CD4-positive, alpha-beta T cell treated with Interleukin-2 at 100 ng/mL for 4 hours (primary cell): ENCODE results near the gene MICAL2.

Experiments used
- DNase-seq: peaks from one replicate; pipeline ENCODE4 v3.0.0-alpha.2; 2020; ENCODE audit warnings: low spot score

MICAL2 gene

DNA sequence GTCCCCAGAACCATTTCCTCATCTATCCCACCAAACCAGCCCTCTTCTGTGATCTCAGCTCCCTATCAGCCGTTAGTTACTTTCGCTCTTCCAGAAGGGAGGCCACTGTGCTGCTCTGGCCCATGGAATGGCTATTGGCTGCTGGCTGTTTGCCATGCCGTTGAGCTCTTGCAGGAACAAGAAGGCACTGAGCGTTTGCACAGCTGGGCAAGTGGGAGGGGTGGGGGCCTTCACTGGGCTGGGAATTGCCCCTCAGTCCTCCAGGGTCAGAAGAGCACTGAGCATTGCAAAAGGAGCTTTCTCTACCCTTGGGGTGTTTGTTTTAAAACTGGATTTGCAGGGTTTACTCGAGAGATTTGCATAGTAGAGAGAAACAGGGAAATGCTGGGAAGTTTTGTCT, 137.9 kb downstream of the MICAL2 start:
- no peak for DNase-seq

DNA sequence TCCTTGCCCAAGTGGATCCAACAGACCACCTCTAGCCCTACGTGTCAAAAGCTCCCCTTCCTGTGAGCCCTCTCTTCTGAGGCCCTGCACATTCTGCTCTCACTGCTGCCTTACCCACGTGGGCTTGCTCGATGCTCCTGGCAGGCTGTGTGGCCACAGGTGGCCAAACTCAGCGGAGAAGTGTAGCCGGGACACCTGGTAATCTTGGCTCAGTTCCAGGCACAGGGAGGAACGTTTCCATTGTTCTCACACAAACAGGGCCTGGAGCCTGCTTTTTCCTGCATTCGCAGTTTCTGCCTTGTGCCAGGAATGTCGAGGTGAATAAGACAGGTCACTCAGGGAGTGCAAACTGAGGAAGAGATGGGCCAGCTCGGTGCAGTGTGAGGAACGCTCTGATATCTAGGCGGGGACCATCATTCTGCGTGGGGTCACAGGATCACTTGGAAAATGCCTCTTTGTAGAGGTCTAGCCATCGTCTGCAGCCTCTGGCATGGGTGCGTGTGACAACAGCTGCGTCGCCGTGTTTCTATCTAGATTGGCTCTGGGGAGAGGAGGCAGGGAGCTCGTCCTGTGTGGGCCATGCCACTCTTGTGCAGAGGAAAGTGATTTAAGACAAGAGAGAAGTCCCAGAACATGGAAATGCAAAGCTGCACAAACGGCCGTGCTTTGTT, 139.3 kb downstream of the MICAL2 start:
- DNase-seq: no peak

DNA sequence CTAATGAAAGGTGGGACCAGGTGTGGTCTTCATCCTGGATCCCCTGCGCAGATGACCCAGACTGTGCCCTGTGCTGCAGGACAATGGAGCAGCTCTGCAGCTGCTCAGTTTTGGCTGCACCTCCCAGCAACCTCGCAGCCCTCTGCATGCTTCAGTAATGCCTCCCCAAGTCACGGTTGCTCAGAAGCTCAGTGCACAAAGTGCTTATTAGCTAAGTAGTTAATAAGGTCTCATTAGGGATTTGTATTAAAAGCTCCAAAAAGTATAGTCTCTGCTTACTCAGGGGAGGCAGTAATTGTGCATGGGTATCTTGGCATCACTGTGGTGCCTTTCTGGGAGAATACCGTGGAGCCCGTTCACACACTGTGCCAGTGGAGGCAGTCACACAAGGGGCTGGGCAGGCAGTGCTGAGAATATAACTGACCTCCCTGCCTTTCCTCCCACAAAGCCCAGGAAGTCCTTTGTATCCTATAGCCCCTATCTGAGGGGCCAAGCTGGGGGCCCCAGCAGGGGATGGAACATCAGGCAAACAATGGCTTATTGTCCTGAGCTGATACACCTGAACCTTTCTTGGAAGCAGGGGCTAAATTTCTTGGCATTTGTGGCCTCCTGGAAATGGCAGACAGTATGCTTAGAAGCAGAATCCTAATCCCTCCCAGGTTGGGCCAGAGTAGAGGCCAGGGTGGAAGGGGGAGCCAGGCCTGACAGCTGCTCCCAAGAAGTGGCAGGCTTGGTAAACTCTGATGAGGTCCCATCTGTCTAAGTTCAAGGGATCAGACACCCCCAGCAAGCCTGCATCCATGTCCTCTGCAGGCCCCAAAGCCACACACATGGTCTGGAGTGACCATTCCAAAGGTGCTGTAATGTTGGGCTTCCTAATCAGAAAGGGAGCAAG, 141.5 kb downstream of the MICAL2 start:
- DNase-seq: no peak

DNA sequence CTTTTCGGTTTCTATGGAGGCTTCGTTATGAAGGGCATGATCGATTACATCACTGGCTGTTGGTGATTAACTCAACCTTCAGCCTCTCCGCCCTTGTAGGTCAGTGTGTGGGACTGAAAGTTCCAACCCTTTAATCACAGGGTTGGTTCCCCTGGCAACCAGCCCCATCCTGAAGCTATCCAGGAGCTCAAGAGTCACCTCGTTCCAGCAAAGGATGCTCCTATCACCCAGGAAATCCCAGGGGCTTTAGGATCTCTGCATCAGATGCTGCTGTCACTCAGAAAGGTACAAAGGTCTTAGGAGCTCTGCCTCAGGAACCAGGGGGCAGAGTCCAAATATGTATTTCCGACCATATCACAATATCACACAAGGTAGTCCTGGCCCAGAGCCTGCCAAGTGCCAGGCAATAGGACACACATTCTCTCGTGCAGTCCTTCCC, 143.5 kb downstream of the MICAL2 start:
- DNase-seq: no peak

DNA sequence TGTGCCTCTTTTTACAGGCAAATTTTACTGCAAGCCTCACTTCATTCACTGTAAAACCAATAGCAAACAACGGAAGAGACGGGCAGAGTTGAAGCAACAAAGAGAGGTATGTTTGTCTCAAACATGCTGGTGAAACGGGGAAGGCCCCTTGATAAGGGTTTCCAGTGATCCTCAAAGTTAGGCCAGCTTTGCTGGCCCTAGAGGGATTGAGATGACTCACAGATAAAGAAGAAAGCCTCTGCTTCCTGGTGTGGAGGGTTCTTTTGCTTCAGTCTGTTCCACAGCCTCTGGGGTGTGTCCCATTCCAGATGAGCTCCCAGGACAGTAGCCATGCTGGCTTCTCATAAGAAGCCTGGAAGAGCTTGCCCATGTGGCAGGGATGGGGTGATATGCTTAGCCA, 148.1 kb downstream of the MICAL2 start:
- no peak for DNase-seq

DNA sequence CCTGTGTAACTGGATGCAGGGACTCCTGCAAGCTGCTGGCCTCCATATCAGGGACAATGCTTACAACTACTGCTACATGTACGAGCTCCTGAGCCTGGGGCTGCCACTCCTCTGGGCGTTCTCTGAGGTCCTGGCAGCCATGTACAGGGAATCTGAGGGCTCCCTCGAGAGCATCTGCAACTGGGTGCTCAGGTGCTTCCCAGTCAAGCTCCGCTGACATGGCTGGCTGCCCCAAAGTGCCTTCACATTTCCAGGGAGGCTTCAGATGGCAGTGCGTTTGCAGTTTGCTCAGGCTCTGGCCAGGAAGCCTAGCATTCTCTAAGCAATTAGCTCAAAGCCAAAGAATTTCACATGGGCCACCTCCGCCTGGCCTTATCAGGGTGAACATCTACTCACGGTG, 149.6 kb downstream of the MICAL2 start:
- no peak for DNase-seq

DNA sequence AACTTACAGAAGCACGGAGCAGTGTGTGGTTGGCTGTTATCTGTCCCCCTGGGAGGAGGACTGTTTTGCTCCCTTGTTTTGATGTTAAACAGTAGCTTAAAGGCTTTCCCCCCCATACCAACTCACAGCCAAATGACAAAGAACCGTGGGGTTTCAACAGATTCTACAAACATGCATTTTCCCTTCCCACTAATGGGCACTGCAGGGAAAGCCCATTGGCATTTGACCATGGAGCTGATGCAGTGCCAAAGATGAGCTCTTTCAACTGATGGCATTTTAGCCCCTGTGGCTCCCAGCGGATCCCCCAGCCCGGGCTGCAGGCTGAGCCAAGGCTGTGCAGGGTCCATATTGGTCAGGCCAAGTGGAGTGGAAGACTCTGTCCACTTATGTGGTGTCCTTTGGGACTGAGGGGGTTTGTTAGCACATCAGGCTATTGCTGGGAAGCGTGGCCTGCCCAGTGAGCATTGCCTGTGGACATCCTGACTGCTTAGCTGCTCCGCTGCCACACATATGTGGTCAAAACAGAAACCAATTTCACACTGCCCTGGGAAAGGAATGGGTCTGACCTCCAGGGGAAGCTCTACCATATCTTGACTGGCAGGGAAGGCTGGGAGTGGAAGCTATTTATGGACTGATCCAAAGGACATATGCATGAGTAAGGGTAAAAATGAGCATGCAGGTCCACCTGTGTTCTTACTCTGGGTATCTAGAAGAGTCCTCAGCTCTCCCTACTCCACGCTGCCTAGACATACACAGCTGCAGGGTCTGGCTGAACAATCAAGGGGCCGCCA, 150.5 kb downstream of the MICAL2 start:
- DNase-seq: no peak

DNA sequence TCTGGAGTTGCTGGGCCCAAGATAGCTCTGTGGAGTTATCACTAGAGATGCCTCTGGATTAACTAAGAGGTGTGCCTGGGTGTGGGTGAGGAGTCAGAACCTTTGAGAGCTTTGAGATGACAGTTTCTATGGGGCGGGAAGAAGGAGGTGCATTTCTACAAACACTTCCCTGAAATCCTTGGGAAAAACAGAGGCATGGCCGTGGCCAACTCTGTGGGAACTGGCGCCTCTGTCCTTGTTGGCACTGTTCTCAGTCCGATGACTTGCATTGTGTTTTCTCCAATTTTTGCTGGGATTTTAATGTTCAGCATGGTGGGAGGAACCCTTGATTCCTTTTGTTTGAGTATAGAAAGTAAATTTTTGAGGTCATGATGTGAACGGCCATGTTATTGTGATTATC, 151.2 kb downstream of the MICAL2 start:
- DNase-seq: no peak

DNA sequence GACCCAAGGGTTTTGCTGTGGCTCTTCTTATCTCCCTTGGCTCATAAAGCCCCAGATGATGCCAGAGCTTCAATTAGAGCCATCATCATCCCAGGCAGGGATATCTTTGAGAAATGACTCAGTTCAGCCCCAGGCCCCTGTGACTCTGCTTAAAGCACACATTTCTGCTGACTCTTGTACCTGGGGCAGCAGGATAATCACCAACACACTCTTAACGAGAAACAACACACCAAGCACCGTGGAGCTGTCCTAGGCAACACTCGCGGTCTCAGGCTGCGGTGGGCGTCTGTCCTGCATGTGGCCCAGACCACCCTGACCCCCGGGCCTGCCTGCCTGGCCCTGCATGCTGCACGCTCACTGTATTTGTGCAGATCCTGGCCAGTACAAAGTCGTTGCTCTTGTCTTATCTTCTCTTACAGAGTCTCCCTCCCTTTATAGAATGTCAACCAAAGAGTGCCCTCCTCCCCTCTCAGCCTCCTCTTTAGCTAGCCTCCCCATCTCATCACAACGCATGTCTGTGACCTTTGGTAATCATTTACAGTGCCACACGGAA, 152.8 kb downstream of the MICAL2 start:
- no peak for DNase-seq

DNA sequence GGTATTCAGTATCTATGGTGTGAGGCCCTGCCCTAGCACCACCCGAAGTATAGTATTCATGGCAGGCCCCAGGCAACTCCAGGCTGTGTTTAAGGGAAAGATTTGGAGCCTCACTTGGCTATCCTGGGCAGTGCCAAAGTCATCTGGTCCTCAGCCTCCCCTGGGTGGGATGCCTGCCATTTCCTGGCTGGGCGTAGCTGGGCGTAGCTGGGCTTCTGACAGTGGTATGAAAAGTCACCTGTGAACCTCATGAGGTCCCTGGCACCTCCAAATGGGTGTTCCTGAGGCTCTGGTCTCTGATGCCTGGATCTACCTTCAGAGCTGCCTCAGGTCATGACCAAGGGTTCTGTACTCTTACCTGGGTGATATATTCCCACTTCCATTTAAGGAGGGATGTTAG, 154.0 kb downstream of the MICAL2 start:
- no peak for DNase-seq

DNA sequence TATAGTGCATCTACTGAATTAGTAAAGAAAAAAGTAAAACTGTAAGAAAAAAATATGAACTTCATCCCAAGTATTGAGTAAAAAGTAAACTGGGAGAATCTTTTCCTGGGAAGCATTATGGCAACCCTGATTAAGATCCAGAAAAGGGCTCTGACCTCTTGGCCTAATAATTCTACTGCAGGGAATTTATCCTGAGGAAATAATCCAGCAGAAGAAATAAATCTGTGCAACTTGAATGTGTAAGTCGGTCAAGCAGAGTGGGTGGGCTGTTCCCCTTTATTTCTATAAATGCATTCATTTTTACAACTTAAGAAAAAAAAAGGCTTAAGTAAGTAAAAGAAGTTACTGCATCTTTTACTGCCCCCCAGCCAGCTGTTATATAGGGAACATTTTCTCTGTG, 155.7 kb downstream of the MICAL2 start:
- no peak for DNase-seq

DNA sequence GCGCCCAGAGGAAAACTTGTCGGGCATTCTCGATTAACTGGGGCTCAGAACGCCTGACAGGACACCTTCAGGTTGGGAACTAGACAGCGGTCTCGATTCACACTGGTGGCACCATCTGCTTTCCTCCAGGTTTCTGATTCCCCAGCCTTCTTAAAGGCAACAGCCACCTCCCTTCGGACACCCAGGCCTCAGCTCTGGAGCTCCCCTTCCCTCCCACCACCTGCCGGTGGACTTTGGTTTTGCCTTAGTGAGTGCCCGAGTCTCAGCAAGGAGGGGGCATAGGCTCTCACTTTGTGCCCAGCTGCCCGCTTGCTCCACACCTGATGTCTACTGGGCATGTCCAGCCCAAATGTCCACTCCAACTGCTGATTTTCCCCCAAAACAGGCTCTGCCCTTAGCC, 156.6 kb downstream of the MICAL2 start:
- DNase-seq: no peak

DNA sequence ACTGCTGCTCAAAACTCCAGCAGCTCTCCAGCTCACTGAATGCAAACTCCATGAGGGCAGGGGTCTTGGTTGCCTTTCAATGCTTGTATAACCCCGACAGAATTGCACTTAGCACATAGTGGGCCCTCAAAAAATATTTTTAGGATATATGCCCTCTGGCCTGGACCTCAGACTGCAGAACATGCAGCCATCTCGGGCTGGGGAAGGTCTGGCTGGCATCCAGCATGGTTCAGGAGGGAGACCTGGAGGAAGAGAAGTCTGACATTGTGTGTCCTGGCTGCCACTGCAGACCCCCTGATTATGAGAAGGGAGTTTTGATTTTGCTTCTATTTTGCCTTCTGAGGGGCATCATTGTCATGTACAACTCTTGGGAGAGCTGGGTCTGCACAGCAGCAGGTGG, 157.5 kb downstream of the MICAL2 start:
- DNase-seq: no peak

DNA sequence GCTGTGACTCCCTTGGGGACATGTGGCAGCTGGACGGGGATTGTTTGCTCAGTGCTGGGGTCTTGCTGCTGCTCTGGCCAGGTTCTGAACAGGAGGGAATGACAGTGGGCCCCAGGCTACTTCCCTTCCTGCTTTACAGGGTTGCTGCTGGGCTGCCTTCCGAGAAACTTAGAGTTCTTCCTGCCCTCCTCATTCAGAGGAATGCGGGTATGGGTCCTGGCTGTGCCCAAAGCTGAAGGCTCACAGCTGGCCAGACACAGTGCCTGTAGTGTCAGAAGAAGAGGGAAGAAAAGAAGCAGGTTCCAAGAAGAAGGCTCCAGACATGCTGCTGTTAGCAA, 158.7 kb downstream of the MICAL2 start:
- no peak for DNase-seq

DNA sequence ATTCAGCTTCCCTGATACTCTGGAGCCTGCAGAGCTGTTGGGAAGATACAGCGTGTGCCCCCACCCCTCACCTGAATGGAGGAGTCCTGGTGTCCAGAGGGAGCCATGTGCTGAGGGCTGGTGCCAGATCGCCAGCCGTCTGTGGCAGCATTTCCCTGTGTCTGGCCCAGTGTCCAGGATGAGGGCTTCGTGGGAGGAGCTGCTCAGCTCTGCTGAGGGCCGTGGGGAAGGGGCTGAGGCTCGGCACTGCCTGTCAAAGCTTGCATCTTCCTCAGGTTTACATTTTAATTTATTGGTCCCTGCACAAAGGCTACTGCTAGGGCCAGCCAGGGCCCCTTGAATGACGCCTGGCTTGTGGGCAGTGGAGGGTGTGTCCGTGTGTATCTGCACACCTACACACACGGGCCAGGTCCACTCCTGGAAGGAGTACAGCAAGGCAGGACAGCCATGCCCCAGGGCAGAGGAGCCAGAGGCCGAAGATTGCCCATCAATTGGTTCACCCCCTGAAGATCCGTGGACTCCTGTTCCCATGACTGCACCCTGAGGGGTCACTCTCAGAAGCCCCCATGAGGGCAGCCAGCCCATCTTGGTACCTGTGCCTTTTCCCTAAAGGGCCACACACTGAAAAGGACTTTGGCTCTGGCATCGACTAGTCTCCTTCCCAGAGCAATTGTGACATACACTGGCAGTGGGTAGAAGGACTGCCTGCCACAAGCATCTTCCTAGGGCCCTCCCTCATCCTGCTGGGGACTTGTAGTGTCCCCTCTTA, 159.2 kb downstream of the MICAL2 start:
- DNase-seq: no peak

DNA sequence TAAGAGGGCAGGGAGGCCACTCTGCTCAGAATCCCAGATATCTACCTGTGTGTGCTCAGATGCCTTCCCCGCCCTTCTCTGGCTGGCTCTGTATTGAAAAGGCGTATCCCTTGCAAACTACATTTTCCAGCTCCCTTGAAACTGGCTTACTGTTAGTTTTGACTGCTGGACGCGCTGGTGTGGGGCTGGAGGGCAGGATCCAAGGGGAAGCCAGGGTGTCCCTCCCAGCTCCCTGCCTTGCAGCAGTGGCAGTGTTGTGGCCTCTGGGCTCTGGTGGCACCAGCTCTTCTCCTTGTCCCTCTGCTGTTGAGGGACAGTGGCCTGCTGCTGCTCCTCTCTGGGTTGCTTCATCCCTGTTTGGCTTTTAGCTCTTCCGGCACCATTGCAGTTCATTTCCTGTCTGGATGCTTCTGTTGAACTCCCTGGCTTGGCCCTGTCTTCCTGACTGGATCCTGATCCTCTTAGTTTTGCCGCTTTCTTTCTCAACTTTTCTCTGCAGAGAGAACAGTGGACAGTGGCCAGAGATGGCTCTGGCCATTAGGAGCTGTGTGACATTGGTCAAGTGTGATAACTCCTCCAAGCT, 159.9 kb downstream of the MICAL2 start:
- DNase-seq: no peak

DNA sequence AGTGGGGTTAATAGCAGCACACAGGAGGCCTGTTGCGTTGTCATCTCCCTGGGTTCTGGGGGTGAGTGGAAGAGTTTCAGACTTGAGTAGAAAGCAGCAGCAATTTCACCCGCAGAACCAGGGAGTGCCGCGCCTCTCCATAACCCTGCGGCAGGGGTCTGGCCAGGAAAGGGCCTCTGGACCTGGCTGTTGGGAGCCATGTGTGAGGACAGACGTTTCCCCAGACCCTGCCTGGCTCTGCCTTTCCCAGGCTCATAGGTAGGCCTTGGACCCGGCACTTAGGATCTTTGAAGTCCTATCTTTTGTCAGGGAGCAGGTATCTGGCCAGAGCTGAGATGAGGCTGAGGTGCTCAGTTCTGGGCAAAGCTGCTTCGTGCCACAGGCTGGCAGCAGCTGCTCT, 160.4 kb downstream of the MICAL2 start:
- DNase-seq: no peak

DNA sequence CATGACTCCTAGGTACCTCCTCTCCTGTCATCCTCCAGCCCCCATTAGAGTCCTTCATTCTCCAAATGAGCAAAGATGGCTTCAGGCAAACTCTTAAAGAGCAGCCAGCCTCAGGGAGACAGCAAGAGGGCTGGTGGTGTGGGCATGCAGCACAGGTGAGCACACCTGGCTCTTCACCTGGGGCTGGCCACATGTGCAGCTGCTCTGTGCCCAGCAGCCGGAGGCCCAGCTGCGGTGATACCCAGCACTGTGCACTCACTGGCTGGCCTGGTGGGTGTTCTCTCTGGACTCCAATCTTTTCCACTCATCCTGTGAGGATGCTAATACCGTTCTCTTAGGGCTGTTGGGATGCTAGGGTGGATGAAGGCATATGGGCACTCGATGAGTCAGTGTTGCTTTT, 160.9 kb downstream of the MICAL2 start:
- no peak for DNase-seq

DNA sequence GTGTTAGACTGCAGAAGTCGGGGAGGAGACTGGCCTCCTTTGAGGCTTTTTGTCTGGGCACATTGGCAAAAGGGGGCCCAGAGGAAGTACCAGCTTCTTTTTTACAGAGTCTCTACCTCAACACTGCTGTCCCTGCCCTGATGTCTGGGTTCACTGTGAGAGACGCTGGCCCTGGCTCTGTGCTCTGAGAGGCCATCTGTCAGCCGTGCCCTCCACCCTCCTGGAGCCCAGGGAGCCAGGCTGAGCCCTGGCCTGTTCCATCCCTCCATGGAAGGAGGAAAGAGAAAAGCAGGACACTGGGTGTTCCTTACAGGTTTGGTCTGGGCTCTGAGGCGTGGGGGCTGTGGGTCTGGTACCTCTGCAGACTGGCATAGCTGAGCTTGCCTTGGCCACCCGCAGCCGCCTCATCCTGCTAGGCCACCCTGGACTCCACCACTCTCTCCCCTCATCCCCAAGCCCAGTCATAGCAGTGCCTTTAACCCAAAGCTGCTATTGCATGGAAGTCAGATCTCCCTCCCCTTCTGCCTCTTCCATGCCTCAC, 161.5 kb downstream of the MICAL2 start:
- DNase-seq: no peak

DNA sequence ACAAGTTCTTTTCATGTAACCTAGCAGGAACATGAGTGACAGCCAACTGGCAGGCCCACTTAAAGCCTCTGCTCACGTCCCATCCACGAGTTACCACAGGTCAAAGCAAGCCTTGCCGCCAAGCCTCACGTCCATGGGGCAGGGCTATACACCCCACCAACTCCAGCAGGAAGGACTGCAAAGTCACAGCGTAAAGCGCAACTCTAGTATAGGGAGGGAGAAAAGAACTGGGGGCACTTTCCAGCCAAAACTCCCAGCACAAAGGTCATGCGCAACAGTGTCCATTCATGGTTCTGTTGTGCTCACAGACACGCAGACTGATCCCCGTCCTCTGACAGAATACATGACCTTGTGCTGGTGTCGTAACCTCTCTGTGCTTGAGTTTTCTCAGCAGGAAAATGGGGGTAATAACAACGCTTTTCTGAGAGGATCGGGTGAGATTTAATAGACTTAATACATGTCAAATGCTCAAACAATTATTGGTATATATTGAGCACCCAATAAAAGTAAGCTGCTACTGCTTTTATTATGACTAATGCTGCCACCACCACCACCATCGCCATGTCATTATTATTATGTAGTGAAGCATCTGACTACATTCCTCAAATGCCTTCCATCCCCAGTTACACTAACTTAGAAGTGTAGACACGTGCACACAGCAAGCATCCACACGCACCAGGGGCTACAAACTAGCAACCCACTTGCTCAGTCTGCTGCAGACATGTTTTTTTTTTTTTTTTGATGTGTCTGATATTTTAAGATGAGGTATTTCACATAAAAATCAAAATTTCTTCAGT, 162.6 kb downstream of the MICAL2 start:
- DNase-seq: no peak
